Thymus (tissue), 11 donors: ENCODE results near the gene NFAT5. TPM values are rescaled to one million over a fixed set of nuclear protein-coding genes. Genes with fewer than 3 reads are reported as not detected.
"Not testable (repeated sequence)": the region's sequence is repeated elsewhere in the genome, so short reads cannot be mapped to it uniquely, and the experiment has no call there.

Experiments used
- DNase-seq, 9 donors: peaks; one replicate each; pipeline ENCODE4 v3.0.0-alpha.2; 2013; ENCODE audit warnings: low spot score in 9 of 9, low read depth in 6 of 9, missing footprints in 1 of 9
- H3K27ac ChIP-seq, 2 donors: one replicate each; pipeline ENCODE4 v1.5.1; 2013; ENCODE audit warnings: control low read depth in 1 of 2, low read depth in 1 of 2, low read length in 1 of 2, mild to moderate bottlenecking in 1 of 2, moderate library complexity in 1 of 2
- H3K27me3 ChIP-seq, 2 donors: one replicate each; pipeline ENCODE4 v1.5.1; 2013; ENCODE audit warnings: low read length in 1 of 2; ENCODE audit not compliant: control insufficient read depth in 2 of 2, insufficient read depth in 1 of 2
- H3K36me3 ChIP-seq, 2 donors: one replicate each; pipeline ENCODE4 v1.5.1; 2013; ENCODE audit warnings: low read length in 1 of 2, mild to moderate bottlenecking in 1 of 2, moderate library complexity in 1 of 2; ENCODE audit not compliant: control insufficient read depth in 2 of 2, insufficient read depth in 2 of 2
- H3K4me1 ChIP-seq, 2 donors: one replicate each; pipeline ENCODE4 v1.5.1; 2013; ENCODE audit warnings: low read length in 2 of 2; ENCODE audit not compliant: control insufficient read depth in 2 of 2, insufficient read depth in 2 of 2
- H3K4me3 ChIP-seq, 2 donors: one replicate each; pipeline ENCODE4 v1.5.1; 2013; ENCODE audit warnings: low read length in 2 of 2, control low read depth in 1 of 2, mild to moderate bottlenecking in 1 of 2
- H3K9me3 ChIP-seq, 2 donors: one replicate each; pipeline ENCODE4 v1.5.1; 2013; ENCODE audit warnings: low read length in 1 of 2, mild to moderate bottlenecking in 1 of 2; ENCODE audit not compliant: control insufficient read depth in 2 of 2, insufficient read depth in 1 of 2
- WGBS: extraction: QIAGEN DNeasy Blood & Tissue Kit; methylation state at CpG from one replicate; pipeline ENCODE4 v1.1.7; 2013; 5-methylcytosine and 5-hydroxymethylcytosine counted together
- polyA plus RNA-seq: library from polyadenylated mRNA; stranded (reverse); fragments of 200-250 nt; gene quantifications from one replicate; pipeline ENCODE4 v1.2.3, GENCODE V29; 2013
- total RNA-seq: library from RNA; stranded (reverse); fragments of 120-200 nt; gene quantifications from one replicate; pipeline ENCODE4 v1.2.4, GENCODE V29; 2013
- donor health status: healthy.

NFAT5 gene
- total and polyA plus RNA-seq, 2 donors = 4.5 to 8.9 TPM

DNA sequence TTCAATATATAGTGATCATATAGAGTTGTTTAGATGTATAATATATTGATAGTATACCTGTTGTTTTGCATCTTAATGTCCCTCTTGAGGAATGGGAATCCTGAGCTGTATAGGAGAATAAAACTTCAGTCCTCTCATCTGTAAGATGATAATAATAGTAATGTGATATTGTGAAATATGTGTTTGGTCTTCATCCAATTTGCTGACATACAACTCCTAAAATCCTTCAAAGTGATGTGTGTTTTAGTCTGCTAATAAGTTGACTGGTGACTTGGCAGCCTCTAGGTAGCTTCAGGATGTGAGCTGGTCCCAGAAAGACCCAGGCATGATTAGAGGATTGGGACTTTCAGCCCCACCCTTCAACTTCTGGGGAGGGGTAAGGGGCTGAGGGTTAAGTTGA lies 22.8 kb upstream of the NFAT5 start:
- H3K4me3 ChIP-seq = no peak overlapping the region
- no peaks in the 10 kb centered on the region for H3K9me3 ChIP-seq
- no peak for DNase-seq
- H3K27ac ChIP-seq = no peak overlapping the region
- no peaks in the 10 kb centered on the region for H3K27me3 ChIP-seq
- no peaks in the 10 kb centered on the region for H3K4me1 ChIP-seq
- H3K36me3 ChIP-seq = no peaks in the 10 kb centered on the region

DNA sequence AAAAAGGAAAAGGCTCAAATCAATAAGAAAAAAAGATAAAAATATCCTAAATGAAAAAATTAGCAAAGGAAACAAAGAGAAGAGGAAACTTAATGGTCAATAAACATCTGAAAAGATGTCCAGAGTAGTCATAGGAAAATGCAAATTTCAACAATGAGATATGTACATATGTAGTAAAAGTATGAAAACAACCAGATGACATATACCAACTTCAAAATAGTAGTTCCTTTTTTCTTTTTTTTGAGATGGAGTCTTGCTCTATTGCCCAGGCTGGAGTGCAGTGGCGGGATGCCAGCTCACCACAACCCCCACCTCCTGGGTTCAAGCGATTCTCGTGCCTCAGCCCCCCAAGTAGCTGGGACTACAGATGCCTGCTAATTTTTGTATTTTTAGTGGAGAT lies 21.7 kb upstream of the NFAT5 start:
- Histone ChIP-seq H3K36me3 (no peaks in the 10 kb centered on the region), H3K4me1 (no peaks in the 10 kb centered on the region), H3K27ac (no peak overlapping the region), H3K4me3 (no peak overlapping the region), H3K9me3 (no peaks in the 10 kb centered on the region), H3K27me3 (no peaks in the 10 kb centered on the region)
- WGBS = 98% methylated on average over 3 of the region's 3 CpGs
- DNase-seq = no peak

DNA sequence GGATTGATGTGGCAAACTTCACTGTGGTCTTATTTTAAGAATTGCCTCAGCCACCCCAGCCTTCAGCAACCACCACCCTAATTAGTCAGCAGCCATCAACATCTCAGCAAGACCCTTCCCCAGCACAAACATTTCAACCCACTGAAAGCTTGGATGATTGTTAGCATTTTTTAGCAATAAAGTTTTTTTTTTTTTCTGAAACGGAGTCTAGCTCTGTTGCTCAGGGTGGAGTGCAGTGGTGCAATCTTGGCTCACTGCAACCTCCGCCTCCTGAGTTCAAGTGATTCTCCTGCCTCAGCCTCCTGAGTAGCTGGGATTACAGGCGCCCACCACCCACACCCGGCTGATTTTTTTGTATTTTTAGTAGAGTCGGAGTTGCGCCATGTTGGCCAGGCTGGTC lies 19.1 kb upstream of the NFAT5 start:
- H3K9me3 ChIP-seq, H3K4me3 ChIP-seq, DNase-seq, H3K27ac ChIP-seq, H3K4me1 ChIP-seq, H3K36me3 ChIP-seq, H3K27me3 ChIP-seq: not testable (repeated sequence)
- WGBS = 97% methylated on average over 6 of the region's 6 CpGs

DNA sequence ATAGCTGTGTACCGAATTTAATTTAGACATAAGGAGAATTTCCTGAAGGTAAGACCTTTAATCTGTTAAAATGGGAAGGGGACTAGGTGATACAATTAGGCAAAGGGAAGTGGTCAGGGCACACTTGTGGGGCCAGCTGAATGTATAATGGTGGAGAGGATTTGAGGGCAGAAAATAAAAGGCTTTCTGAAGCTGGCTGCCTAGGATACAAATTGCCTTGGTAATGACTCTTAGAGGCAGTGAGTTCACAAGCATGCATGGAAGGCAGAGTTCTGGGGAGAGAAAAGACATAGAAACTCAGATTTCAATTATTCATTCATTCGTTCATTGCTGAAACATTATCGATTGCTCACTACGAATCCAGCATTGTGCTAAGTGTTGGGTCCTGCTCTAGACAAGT lies 12.4 kb upstream of the NFAT5 start:
- H3K27ac ChIP-seq = no peak overlapping the region
- WGBS = 82% methylated on average over 4 of the region's 4 CpGs
- no peaks in the 10 kb centered on the region for H3K9me3 ChIP-seq
- no peaks in the 10 kb centered on the region for H3K27me3 ChIP-seq
- H3K36me3 ChIP-seq = no peaks in the 10 kb centered on the region
- no peak overlapping the region for H3K4me3 ChIP-seq
- H3K4me1 ChIP-seq = peaks cover 0 to 9% of the 10 kb centered on the region in 2 donors
- DNase-seq = no peak

DNA sequence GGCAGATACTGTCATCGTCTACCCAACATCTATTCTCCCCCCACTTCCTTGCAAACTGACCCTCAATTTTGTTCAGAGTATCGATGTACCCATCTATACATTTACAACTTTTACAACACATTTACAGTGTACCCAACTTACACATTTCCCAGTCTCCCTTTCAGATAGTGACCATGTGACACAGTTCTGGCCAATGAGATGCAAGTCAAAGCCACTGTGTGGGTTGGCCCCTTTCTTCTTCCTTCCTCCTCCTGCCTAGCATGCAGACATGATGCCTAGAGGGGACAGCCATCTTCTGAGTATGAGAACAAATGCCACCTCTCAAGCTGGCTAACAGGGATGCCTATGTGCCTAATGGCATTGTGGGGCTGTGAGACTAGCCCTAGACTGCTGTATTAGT lies 11.3 kb upstream of the NFAT5 start:
- no peaks in the 10 kb centered on the region for H3K27me3 ChIP-seq
- H3K4me3 ChIP-seq = no peak overlapping the region
- no peaks in the 10 kb centered on the region for H3K36me3 ChIP-seq

DNA sequence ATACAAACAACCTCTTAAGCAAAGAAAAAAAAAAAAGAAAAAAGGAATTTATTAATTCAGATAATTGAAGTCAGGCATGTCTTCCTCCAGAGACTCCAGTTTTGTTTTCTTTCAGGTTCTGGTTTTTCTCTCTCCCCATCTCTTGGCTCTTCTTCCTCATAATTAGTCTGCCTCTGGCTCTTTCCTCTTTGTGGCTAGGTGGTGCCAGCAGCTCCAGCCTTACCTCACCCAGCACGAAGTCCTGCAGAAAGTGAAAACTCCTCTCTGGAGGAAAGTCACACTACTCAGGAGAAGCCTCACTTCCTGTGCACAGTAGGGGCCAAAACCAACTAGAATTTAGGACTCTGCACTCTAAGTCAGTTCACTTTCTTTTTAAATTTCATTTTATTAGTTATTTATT lies 10.3 kb upstream of the NFAT5 start:
- WGBS = 17% methylated on average over 1 of the region's 1 CpG
- H3K9me3 ChIP-seq = no peaks in the 10 kb centered on the region

More for the DNA sequence above, 11.3 kb upstream of the NFAT5 start:
- WGBS = 94% methylated on average over 2 of the region's 2 CpGs
- no peak overlapping the region for H3K27ac ChIP-seq
- peaks cover 0 to 9% of the 10 kb centered on the region in 2 donors for H3K4me1 ChIP-seq
- no peak for DNase-seq
- H3K9me3 ChIP-seq = no peaks in the 10 kb centered on the region

DNA sequence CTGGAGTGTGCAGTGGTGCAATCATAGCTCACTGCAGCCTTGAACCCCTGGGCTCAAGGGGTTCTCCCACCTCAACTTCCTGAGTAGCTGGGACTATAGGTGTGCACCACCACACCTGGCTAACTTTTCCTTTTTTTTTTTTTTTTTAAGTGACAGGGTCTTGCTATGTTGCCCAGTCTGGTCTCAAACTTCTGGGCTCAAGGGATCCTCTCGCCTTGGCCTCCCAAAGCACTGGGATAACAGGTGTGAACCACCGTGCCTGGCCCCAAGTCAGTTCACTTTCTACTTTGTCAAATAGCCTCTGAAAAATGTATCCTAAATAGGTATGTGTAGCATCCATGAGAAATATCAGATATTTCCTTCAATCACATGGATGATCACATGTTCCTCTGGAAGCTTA lies 9.9 kb upstream of the NFAT5 start:
- Histone ChIP-seq H3K36me3 (no peaks in the 10 kb centered on the region), H3K27me3 (no peaks in the 10 kb centered on the region), H3K9me3 (no peaks in the 10 kb centered on the region), H3K4me3 (no peak overlapping the region), H3K27ac (no peak overlapping the region), H3K4me1 (peaks cover 0 to 9% of the 10 kb centered on the region in 2 donors)
- DNase-seq = no peak
- 98% methylated on average over 2 of the region's 2 CpGs for WGBS

More for the DNA sequence above, 10.3 kb upstream of the NFAT5 start:
- H3K4me1 ChIP-seq = peaks cover 0 to 9% of the 10 kb centered on the region in 2 donors
- no peak overlapping the region for H3K27ac ChIP-seq
- DNase-seq = no peak
- H3K27me3 ChIP-seq = no peaks in the 10 kb centered on the region
- no peaks in the 10 kb centered on the region for H3K36me3 ChIP-seq
- H3K4me3 ChIP-seq = no peak overlapping the region

DNA sequence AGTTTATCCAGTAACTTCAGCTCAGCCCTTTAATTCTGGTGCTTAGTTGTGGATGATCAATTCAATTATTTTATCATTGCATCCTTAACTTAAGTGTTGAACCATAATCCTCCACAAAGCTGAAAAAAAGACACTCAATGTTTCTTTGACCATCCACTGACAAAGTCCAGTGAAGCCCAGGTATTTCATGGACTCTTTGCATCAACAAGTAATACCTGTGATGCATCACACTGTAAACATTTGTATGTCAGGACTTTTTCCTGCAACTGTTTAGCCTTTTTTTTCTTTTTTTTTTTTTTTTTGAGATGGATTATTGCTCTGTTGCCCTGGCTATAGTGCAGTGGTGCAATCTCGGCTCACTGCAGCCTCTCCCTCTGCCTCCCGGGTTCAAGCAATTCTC lies 6.6 kb upstream of the NFAT5 start:
- 96% methylated on average over 2 of the region's 2 CpGs for WGBS

DNA sequence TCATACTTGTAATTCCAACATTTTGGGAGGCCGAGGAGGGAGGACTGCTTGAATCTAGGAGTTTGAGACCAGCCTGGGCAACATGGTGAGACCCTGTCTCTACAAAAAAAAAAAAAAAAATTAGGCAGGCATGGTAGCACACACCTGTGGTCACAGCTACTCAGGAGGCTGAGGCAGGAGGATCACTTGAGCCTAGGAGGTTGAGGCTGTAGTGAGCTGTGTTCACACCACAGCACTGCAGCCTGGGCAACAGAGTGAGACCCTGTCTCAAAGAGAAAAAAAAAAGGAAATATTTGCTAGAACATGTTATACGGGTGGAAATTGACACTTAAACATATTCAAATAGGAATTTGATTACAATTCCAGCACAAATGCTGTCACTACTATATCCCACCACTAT lies 4.4 kb upstream of the NFAT5 start:
- not testable (repeated sequence) for H3K9me3 ChIP-seq, H3K27me3 ChIP-seq, H3K4me3 ChIP-seq, H3K36me3 ChIP-seq, DNase-seq, H3K27ac ChIP-seq
- peaks cover 10% of the 10 kb centered on the region in 2 donors for H3K4me1 ChIP-seq
- 97% methylated on average over 2 of the region's 2 CpGs for WGBS

More for the DNA sequence above, 6.6 kb upstream of the NFAT5 start:
- Histone ChIP-seq H3K4me3 (no peak overlapping the region), H3K27ac (no peak overlapping the region), H3K9me3 (no peaks in the 10 kb centered on the region), H3K27me3 (no peaks in the 10 kb centered on the region), H3K4me1 (peaks cover 6 to 15% of the 10 kb centered on the region in 2 donors), H3K36me3 (no peaks in the 10 kb centered on the region)
- DNase-seq = no peak

DNA sequence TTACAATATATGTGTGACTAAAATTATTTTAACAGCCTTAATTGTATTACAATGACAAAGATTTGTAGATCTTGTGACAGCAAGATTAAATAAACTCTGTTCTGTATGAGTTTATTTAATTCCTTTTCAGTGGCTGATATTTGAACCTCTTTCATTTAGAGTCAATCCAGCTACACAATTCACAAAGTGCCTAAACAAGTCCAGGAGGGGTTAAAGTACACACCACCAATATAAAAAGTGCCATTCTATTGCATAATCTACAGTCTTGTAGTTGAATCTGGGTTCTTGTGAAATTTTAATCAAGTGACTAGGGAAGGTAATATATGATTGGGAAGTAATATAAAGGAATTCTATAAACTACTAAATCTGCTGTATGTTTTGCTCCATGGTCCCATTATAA lies 3.9 kb upstream of the NFAT5 start:
- H3K36me3 ChIP-seq = no peaks in the 10 kb centered on the region
- peaks cover 10 to 13% of the 10 kb centered on the region in 2 donors for H3K4me1 ChIP-seq
- no peak overlapping the region for H3K4me3 ChIP-seq
- no peak overlapping the region for H3K27ac ChIP-seq
- no peak for DNase-seq
- no peaks in the 10 kb centered on the region for H3K9me3 ChIP-seq
- no peaks in the 10 kb centered on the region for H3K27me3 ChIP-seq
